Neural cell (in vitro differentiated cells): ENCODE results near the gene NALCN.

Experiments used
- EP300 ChIP-seq: fragments of 450-650 bp; conservative IDR thresholded peaks from 2 replicates; pipeline ENCODE4 v1.6.1; 2014; ENCODE audit warnings: antibody characterized with exemption, mild to moderate bottlenecking, moderate library complexity; ENCODE audit not compliant: poor library complexity, severe bottlenecking
- EZH2 ChIP-seq: fragments of 200-600, 300-800 bp; shearing (Covaris generic), sonication (generic); IDR thresholded peaks from 2 replicates; pipeline ENCODE4 v1.6.1; 2014; ENCODE audit warnings: antibody characterized with exemption, low read length, borderline replicate concordance, mild to moderate bottlenecking; ENCODE audit not compliant: insufficient read depth, poor library complexity, severe bottlenecking
- TF ChIP-seq, protein P1 (sequence below): fragments of 450-650 bp; IDR thresholded peaks from 2 replicates; pipeline ENCODE4 v1.5.1; 2014; ENCODE audit warnings: antibody characterized with exemption, mild to moderate bottlenecking, moderate library complexity; ENCODE audit not compliant: poor library complexity, severe bottlenecking

DNA sequence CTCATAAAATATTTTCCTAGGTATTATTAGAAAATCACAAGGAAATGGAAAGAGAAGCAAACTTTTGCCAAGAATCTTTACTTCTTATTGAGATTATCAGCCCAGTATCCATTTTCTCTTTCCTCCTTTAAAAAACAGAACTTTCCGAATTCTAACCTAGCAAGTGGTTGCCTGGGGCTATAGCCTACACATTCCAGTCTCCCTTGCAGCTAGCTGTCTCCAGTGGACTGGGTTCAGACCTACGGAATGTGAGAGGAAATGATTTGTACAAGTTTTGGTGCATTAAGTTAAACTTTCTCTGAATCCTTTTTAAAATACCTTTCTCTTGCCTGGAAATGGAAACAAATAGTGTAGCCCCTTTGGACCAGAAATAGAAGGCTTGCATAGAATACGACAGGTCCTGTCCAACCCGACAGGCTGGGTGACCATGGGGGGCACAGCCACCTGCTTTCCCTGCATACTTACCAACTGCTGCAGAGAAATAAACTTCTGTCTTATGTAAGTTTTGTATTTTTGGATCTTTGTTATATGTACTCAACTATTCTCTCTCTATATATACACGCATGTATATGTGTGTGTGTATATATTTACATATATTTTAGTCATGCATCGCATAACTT is 185.9 kb downstream of the NALCN start:
- TF ChIP-seq, protein P1, sequence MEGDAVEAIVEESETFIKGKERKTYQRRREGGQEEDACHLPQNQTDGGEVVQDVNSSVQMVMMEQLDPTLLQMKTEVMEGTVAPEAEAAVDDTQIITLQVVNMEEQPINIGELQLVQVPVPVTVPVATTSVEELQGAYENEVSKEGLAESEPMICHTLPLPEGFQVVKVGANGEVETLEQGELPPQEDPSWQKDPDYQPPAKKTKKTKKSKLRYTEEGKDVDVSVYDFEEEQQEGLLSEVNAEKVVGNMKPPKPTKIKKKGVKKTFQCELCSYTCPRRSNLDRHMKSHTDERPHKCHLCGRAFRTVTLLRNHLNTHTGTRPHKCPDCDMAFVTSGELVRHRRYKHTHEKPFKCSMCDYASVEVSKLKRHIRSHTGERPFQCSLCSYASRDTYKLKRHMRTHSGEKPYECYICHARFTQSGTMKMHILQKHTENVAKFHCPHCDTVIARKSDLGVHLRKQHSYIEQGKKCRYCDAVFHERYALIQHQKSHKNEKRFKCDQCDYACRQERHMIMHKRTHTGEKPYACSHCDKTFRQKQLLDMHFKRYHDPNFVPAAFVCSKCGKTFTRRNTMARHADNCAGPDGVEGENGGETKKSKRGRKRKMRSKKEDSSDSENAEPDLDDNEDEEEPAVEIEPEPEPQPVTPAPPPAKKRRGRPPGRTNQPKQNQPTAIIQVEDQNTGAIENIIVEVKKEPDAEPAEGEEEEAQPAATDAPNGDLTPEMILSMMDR = no peak
- no peak for TF ChIP-seq EP300
- no peak for TF ChIP-seq EZH2
